ENCODE data around the gene DNM1.
A peak's percentile ranks its signal among the peaks of the same experiment; 100 is the strongest.
"Not testable (repeated sequence)": the region's sequence is repeated elsewhere in the genome, so short reads cannot be mapped to it uniquely, and the experiment has no call there.

DNM1 gene

GRCh38 chr9:128225770-128226411 is 22.7 kb downstream of the DNM1 start:
- DNase-seq = no peak

DNA sequence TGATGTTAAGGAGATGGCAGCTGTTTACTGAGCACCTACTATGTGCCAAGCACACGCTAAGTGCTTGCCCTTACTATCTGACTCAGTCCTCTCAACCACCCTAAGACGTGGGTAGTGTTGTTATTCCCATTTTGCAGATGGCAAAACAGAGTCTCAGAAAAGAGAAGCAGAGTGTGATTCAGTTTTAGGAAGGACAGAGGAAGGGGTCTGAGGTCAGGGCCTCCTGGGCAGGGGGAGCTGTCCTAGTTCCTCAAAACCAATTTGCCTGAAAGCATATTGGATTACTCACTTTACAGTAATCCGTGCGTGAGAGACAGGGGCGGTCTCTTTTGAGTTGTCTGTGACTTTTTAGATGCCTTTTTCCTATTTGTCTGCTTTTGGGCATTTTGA is 23.2 kb downstream of the DNM1 start:
- DNase-seq = no peak

DNA sequence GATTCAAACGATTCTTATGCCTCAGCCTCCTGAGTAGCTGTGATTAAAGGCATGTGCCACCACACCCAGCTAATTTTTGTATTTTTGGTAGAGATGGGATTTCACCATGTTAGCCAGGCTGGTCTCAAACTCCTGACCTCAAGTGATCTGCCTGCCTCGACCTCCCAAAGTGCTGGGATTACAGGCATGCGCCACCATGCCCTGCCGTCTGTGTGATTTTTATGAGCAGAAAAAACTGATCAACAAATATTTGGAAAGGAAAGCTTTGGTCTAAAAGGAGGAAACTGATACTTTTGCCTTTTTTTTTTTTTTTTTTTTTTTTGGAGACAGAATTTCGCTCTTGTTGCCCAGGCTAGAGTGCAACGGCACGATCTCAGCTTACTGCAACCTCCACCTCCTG is 27.7 kb downstream of the DNM1 start:
- not testable (repeated sequence) for DNase-seq

- DNase-seq = no peak
Observed at GRCh38 chr9:128231638-128232527, 28.7 kb downstream of the DNM1 start.

DNA sequence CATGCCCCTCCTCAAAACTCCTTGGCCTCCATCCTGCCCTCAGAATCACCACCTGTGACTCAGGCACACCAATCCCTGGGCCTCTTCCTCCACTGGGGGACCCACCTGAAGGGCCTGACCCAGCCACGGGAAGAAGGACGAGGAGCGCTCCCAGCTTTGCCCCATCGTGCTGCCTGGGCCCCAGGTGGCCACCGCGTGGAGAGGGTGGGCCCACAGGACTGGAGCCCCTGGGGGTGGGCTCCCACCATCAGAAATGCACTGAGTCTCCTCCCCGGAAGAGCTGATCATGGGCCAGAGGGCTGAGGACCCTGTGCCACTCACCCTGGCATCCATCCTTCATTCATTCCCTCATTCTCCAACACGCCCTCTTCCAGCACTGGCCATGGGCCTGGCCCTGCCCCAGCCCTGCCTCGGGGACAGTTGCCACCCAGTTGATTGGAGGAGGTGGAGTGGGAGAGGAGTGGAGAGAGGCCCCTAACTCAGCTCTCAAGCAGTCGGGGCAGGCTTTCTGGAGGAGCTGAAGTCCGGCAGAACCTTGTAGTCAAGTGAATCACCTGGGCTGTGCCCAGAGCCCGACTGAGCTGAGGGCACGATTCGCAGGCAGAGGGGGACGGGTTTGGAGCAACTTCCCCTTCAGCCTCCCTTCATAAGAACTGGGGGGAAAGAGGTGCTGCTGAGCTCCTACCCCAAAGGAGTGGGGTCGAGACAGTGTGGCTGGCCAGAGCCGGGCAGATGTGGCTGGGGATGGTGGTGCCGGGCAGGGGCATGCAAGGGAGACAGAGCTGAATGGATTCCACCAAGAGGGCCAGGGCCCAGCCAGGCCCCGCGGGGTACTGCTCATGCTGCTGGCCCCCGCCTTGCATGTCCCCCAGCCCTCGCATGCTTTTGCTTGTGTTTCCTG is 29.6 kb downstream of the DNM1 start:
- DNase-seq = no peak

GRCh38 chr9:128233817-128234406 is 30.7 kb downstream of the DNM1 start:
- no peak for DNase-seq

DNA sequence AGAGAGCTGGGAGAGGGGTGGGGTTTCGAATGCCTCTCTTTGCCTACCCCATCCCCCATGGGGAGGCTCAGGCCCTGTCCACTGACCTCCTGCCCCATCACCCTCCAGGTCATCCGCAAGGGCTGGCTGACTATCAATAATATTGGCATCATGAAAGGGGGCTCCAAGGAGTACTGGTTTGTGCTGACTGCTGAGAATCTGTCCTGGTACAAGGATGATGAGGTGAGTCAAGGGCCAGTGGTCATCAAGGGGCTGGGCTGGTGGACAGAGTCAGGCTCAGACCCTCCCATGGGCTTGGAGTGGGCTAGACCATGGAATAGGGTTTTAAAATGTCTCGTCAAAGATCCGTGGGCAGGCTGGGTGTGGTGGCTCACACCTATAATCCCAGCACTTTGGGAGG is 38.9 kb downstream of the DNM1 start:
- no peak for DNase-seq

DNA sequence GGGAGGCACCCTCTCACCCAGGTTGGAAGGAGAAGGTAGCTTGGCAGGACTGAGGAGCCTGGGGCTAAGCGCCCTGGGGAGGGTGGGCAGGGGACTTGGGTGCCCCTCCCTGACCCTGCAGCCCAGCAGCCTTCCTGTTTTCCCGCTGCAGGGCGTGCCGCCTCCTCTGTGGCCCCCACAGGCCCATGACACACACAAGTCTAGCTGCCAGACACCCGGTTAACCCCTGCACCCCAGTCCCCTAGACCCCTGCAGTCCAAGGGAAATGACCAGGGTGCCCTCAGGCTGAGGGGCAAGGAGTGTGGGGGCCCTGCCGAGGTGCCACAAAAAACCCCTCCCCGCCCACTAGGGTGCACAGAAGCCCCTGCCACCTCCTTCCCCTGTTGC is 39.6 kb downstream of the DNM1 start:
- no peak for DNase-seq

DNA sequence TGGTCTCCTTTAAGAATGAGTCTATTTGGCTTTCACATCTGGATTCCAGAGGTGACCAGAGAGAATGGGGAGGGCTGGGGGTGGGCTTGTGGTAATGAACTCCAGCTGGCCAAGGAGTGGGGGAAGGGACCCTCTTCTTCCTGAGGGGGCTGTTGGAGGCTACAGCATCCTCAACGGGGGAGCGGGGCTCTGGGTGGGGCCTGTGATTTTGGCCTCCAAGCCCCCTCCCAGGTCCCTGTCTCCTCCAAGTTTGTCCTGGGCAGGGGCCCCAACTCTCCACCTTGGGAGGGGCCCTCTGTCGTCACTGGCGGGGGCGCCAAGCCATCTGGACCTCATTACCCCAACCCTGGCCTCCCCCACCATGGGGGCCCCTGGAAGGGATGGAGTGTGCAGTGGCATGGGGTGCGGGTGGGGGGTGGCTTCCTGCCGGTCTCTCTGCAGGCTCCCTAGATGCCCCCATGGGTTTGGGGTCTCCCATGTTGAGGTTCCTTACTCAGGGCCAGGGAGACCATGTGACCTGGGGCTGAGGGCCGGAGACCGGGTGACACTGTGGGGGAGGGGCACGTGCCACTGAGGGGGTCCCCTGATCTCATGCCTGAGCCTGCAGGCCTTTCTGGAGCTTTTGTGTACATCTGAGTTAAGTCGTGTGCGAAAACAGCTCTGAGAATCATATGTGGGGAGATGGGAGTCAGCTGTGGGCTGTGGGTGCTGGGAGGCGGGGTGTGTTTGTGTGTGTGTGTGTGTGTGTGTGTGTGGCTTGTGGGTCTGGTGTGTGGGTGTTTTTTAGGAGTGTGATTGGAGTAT is 40.2 kb downstream of the DNM1 start:
- DNase-seq = no peak

GRCh38 chr9:128244091-128244836 is 41.1 kb downstream of the DNM1 start:
- no peak for DNase-seq

- no peak for DNase-seq
Observed at GRCh38 chr9:128244837-128245231, 41.7 kb downstream of the DNM1 start.

- DNase-seq = no peak
Observed at GRCh38 chr9:128245421-128246151, 42.4 kb downstream of the DNM1 start.

DNA sequence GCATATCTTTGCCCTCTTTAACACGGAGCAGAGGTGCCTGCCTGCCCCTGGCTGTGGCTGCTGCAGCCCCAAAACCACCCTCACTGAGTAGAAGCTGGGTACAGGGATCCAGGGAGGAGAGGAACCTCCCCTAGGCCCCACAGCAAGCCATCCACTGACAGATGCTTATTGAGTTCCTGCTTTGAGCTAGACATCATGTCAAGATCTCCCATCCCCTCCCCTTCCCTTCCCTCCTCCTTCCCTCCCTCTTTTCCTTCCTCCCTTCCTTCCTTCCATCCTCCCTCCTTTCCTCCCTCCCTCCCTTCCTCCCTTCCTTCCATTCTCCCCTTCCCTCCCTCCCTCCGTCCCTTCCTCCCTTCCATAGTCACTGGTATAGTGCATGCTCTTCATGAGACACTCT is 43.3 kb downstream of the DNM1 start:
- DNase-seq = no peak

DNA sequence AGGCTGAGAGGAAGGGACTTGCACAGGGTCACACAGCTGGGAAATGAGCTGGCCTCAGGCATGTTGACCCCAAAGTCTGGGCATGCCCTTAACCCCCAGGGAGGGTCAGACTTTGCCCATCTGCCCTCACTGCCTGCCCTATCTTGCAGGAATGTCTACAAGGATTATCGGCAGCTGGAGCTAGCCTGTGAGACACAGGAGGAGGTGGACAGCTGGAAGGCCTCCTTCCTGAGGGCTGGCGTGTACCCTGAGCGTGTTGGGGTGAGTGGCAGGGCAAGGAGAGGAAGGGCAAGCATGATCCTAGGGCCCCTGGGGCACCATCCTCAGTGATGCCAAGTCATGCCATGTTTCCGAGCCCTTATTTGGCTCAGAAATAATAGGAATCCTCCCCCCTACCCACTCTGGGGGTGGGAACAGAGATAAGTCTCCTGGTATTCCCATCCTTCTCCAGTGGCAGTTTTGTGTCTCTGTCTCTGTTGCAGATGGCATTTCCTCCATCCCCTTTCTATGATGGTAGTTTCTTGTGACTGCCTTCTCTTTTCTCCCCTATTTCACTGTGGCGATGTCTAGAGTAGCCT is 44.1 kb downstream of the DNM1 start:
- DNase-seq = no peak

DNA sequence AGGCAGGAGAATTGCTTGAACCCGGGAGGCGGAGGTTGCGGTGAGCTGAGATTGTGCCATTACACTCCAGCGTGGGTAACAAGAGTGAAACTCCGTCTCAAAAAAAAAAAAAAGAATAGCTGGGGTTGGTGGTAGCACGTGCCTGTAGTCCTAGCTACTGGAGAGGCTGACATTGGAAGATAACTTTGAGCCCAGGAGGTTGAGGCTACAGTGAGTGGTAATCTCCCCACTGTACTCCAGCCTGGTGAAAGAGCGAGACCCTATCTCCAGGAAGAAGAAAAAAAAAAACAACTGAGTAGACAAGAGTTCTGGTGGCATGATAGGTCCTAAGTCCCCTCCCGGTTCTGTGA is 46.4 kb downstream of the DNM1 start:
- no peak for DNase-seq

GRCh38 chr9:128249908-128250838 is 47.0 kb downstream of the DNM1 start:
- DNase-seq = peak in 8 of 14 donors; percentile 2 to 27 (median 11)

- DNase-seq = no peak
Observed at GRCh38 chr9:128250839-128251731, 47.9 kb downstream of the DNM1 start.

- DNase-seq = peak in 1 of 14 donors; percentile 35
Observed at GRCh38 chr9:128251732-128252100, 48.5 kb downstream of the DNM1 start.
